CD14-positive monocyte (primary cell): ENCODE results near the gene ULK4. TPM values are rescaled to one million over a fixed set of nuclear protein-coding genes. Genes with fewer than 3 reads are reported as not detected.

ENCODE experiments used
- DNase-seq, 3 donors: peaks; one replicate each; pipeline ENCODE4 v3.0.0-alpha.2; 2011 to 2022
- H2AFZ ChIP-seq: 2 replicates; pipeline ENCODE4 v1.6.0; 2012; ENCODE audit warnings: mild to moderate bottlenecking, low read depth, low read length, inconsistent platforms; ENCODE audit not compliant: insufficient read depth, poor library complexity, severe bottlenecking
- H3K27ac ChIP-seq, 2 donors: 1 replicate in 1 of 2; 2 replicates in 1 of 2; pipeline ENCODE4 v1.5.1; 2012 to 2013; ENCODE audit warnings: low read length in 2 of 2, control low read depth in 1 of 2, inconsistent platforms in 1 of 2, low read depth in 1 of 2, mild to moderate bottlenecking in 1 of 2
- H3K27me3 ChIP-seq, 2 donors: one replicate each; pipeline versions ENCODE4 v1.6.0 to v1.6.1; 2011 to 2013; ENCODE audit warnings: low read length in 2 of 2; ENCODE audit not compliant: control insufficient read depth in 2 of 2, insufficient read depth in 2 of 2
- H3K36me3 ChIP-seq, 2 donors: replicated peaks in 1 of 2; 1 replicate in 1 of 2; 2 replicates in 1 of 2; pipeline versions ENCODE4 v1.5.1 to v1.6.1; 2012 to 2013; ENCODE audit warnings: low read length in 2 of 2, control low read depth in 1 of 2, inconsistent platforms in 1 of 2, mild to moderate bottlenecking in 1 of 2; ENCODE audit not compliant: insufficient read depth in 2 of 2, control insufficient read depth in 1 of 2
- H3K4me1 ChIP-seq, 2 donors: 1 replicate in 1 of 2; 2 replicates in 1 of 2; pipeline versions ENCODE4 v1.5.1 to v1.6.1; 2012 to 2013; ENCODE audit warnings: low read length in 2 of 2, control low read depth in 1 of 2, inconsistent platforms in 1 of 2, mild to moderate bottlenecking in 1 of 2, moderate library complexity in 1 of 2; ENCODE audit not compliant: insufficient read depth in 2 of 2, control insufficient read depth in 1 of 2
- H3K4me2 ChIP-seq: replicated peaks from 2 replicates; pipeline ENCODE3; 2012; ENCODE audit warnings: low read length, moderate library complexity, mild to moderate bottlenecking; ENCODE audit not compliant: poor library complexity, severe bottlenecking; ENCODE audit errors: extremely low read depth
- H3K4me3 ChIP-seq, 3 experiments: fragments of 200-600 bp in 1 of 3; sonication (generic) in 1 of 3; replicated peaks in 1 of 3; 1 replicate in 2 of 3; 2 replicates in 1 of 3; pipeline ENCODE4 v1.5.1; 2011 to 2013; ENCODE audit warnings: low read length in 3 of 3, mild to moderate bottlenecking in 3 of 3, control low read depth in 2 of 3, low read depth in 2 of 3, inconsistent platforms in 1 of 3, moderate library complexity in 1 of 3
- H3K79me2 ChIP-seq: 2 replicates; pipeline ENCODE4 v1.6.0; 2012; ENCODE audit warnings: mild to moderate bottlenecking, control low read depth, inconsistent platforms, low read length, moderate library complexity; ENCODE audit not compliant: insufficient read depth
- H3K9ac ChIP-seq: 2 replicates; pipeline ENCODE4 v1.6.0; 2017; ENCODE audit warnings: low read length, mild to moderate bottlenecking; ENCODE audit not compliant: insufficient read depth, poor library complexity, severe bottlenecking
- H3K9me3 ChIP-seq, 2 donors: replicated peaks in 1 of 2; 1 replicate in 1 of 2; 2 replicates in 1 of 2; pipeline versions ENCODE4 v1.5.1 to v1.6.1; 2012 to 2013; ENCODE audit warnings: low read length in 2 of 2, control low read depth in 1 of 2; ENCODE audit not compliant: control insufficient read depth in 1 of 2, insufficient read depth in 1 of 2
- H4K20me1 ChIP-seq: 2 replicates; pipeline ENCODE4 v1.6.0; 2012; ENCODE audit warnings: mild to moderate bottlenecking, low read length, control low read depth, moderate library complexity; ENCODE audit not compliant: insufficient read depth
- H3K27ac Mint-ChIP-seq, 7 donors: one replicate each; pipeline ENCODE4 v1.8.0; 2020; ENCODE audit warnings: mild to moderate bottlenecking in 7 of 7, mixed read lengths in 7 of 7, moderate library complexity in 6 of 7, inconsistent platforms in 2 of 7
- H3K27me3 Mint-ChIP-seq, 3 donors: one replicate each; pipeline ENCODE4 v1.8.0; 2021 to 2022; ENCODE audit warnings: low read depth in 3 of 3, mild to moderate bottlenecking in 3 of 3, mixed read lengths in 3 of 3, moderate library complexity in 3 of 3, inconsistent platforms in 1 of 3
- H3K36me3 Mint-ChIP-seq, 2 donors: one replicate each; pipeline ENCODE4 v1.8.0; 2020; ENCODE audit warnings: mixed read lengths in 2 of 2, inconsistent platforms in 1 of 2, mild to moderate bottlenecking in 1 of 2
- H3K4me1 Mint-ChIP-seq: one replicate; pipeline ENCODE4 v1.8.0; 2020; ENCODE audit warnings: mild to moderate bottlenecking, mixed read lengths
- H3K4me3 Mint-ChIP-seq, 2 donors: one replicate each; pipeline ENCODE4 v1.8.0; 2020; ENCODE audit warnings: mild to moderate bottlenecking in 2 of 2, mixed read lengths in 2 of 2, moderate library complexity in 1 of 2
- H3K9me3 Mint-ChIP-seq, 7 donors: one replicate each; pipeline ENCODE4 v1.8.0; 2020 to 2022; ENCODE audit warnings: mixed read lengths in 7 of 7, mild to moderate bottlenecking in 6 of 7, moderate library complexity in 6 of 7, inconsistent platforms in 2 of 7
- CTCF ChIP-seq: fragments of 200-600 bp; IDR thresholded peaks from one replicate; pipeline ENCODE4 v1.8.0; 2022; ENCODE audit warnings: antibody characterized with exemption, mild to moderate bottlenecking
- WGBS: methylation state at CpG from one replicate; pipeline ENCODE4 v1.1.5; 2013; ENCODE audit warnings: missing lambda C conversion rate; ENCODE audit not compliant: insufficient coverage; 5-methylcytosine and 5-hydroxymethylcytosine counted together
- intact Hi-C, 2 donors: fragments of 100-400 bp; cut with micrococcal nuclease; formaldehyde crosslinking; loops; one replicate each; pipeline versions ENCODE4 v1.15.0 to v1.15.1; 2023
- polyA plus RNA-seq, 3 donors: library from polyadenylated mRNA; depleted of rRNA in 1 of 3; unstranded in 2 of 3; stranded (reverse) in 1 of 3; fragments of 300-500 nt in 2 of 3; fragments of >200 nt in 1 of 3; fragmentation: Illumina TruSeq in 2 of 3; gene quantifications; 1 replicate in 2 of 3; 2 replicates in 1 of 3; pipeline ENCODE4 v1.2.3, GENCODE V29; 2012 to 2021

Gene ULK4
- polyA plus RNA-seq, 3 donors, result 6.7 to 14.0 (median 11.8) TPM

GRCh38 chr3:41854956-41855355 lies 106.9 kb downstream of the ULK4 start:
- Histone ChIP-seq H3K36me3 (no peaks in the 10 kb centered on the region), H3K9me3 (no peaks in the 10 kb centered on the region), H3K27ac (no peak overlapping the region), H3K4me2 (no peak overlapping the region), H3K79me2 (no peaks in the 10 kb centered on the region), H3K27me3 (no peaks in the 10 kb centered on the region), H3K4me3 (no peak overlapping the region), H3K4me1 (no peaks in the 10 kb centered on the region), H2AFZ (no peak overlapping the region), H4K20me1 (no peaks in the 10 kb centered on the region), H3K9ac (no peak overlapping the region)
- Mint-ChIP-seq H3K27ac (no peak overlapping the region), H3K4me3 (no peak overlapping the region), H3K27me3 (peaks cover 0 to 1% (median 0%) of the 10 kb centered on the region in 3 donors), H3K4me1 (no peaks in the 10 kb centered on the region), H3K36me3 (peaks cover 0 to 8% of the 10 kb centered on the region in 2 donors), H3K9me3 (peaks cover 0 to 7% (median 5%) of the 10 kb centered on the region in 7 donors)
- DNase-seq, result no peak
- no CpG with 5 or more reads among the region's 6 CpGs for WGBS
- intact Hi-C loops, result no loop called here
- TF ChIP-seq CTCF, result no peak

- Histone ChIP-seq H3K4me2 (no peak overlapping the region), H3K4me3 (no peak overlapping the region), H4K20me1 (no peaks in the 10 kb centered on the region), H3K9me3 (no peaks in the 10 kb centered on the region), H3K27ac (no peak overlapping the region), H3K36me3 (no peaks in the 10 kb centered on the region), H3K27me3 (no peaks in the 10 kb centered on the region), H3K4me1 (no peaks in the 10 kb centered on the region), H3K79me2 (no peaks in the 10 kb centered on the region), H3K9ac (no peak overlapping the region), H2AFZ (no peak overlapping the region)
- no peak overlapping the region for H3K4me3 Mint-ChIP-seq
- no peaks in the 10 kb centered on the region for H3K27me3 Mint-ChIP-seq
- no peak for TF ChIP-seq CTCF
- intact Hi-C loops, result no loop called here
- no peak overlapping the region for H3K27ac Mint-ChIP-seq
- peaks cover 0 to 6% (median under 1%) of the 10 kb centered on the region in 7 donors for H3K9me3 Mint-ChIP-seq
- WGBS, result 93% methylated on average over 4 of the region's 5 CpGs
- H3K4me1 Mint-ChIP-seq, result no peaks in the 10 kb centered on the region
- DNase-seq, result no peak
- H3K36me3 Mint-ChIP-seq, result peaks cover 0 to 4% of the 10 kb centered on the region in 2 donors
Observed at GRCh38 chr3:41853540-41854196, 108.2 kb downstream of the ULK4 start.
